GM18505 (cell line): ENCODE results near the gene PRR14L.

ENCODE experiments used
- ATAC-seq: cut with Tn5 transposase; IDR thresholded peaks from one replicate; pipeline ENCODE4 v1.9.1; 2021; ENCODE audit not compliant: unreplicated experiment
- POLR2A ChIP-seq: IDR thresholded peaks from 4 replicates; pipeline ENCODE4 v1.6.1; 2011; ENCODE audit warnings: borderline replicate concordance; ENCODE audit not compliant: insufficient read depth, insufficient read length; ENCODE audit errors: extremely low read depth

Gene PRR14L

GRCh38 chr22:31654408-31654807 lies 95.5 kb downstream of the PRR14L start:
- no peak for ATAC-seq
- no peak for TF ChIP-seq POLR2A

- no peak for TF ChIP-seq POLR2A
- ATAC-seq: no peak
Measured at GRCh38 chr22:31653944-31654343, 96.0 kb downstream of the PRR14L start.

GRCh38 chr22:31652911-31653684 lies 96.8 kb downstream of the PRR14L start:
- TF ChIP-seq POLR2A: no peak
- no peak for ATAC-seq

GRCh38 chr22:31652088-31652487 lies 97.8 kb downstream of the PRR14L start:
- no peak for ATAC-seq
- no peak for TF ChIP-seq POLR2A

GRCh38 chr22:31651664-31652063 lies 98.3 kb downstream of the PRR14L start:
- no peak for TF ChIP-seq POLR2A
- ATAC-seq: no peak

- no peak for ATAC-seq
- TF ChIP-seq POLR2A: no peak
Measured at GRCh38 chr22:31650391-31650790, 99.5 kb downstream of the PRR14L start.

- ATAC-seq: no peak
- no peak for TF ChIP-seq POLR2A
Measured at GRCh38 chr22:31647523-31648320, 102.2 kb downstream of the PRR14L start.

GRCh38 chr22:31647066-31647465 lies 102.9 kb downstream of the PRR14L start:
- no peak for TF ChIP-seq POLR2A
- no peak for ATAC-seq

- no peak for ATAC-seq
Measured at GRCh38 chr22:31646186-31647019, 103.5 kb downstream of the PRR14L start.

GRCh38 chr22:31639436-31640039 lies 110.4 kb downstream of the PRR14L start:
- no peak for ATAC-seq
- TF ChIP-seq POLR2A: no peak

More at GRCh38 chr22:31646186-31647019, 103.5 kb downstream of the PRR14L start:
- no peak for TF ChIP-seq POLR2A

- TF ChIP-seq POLR2A: peak; percentile 71
- ATAC-seq: no peak
Measured at GRCh38 chr22:31637891-31638618, 111.9 kb downstream of the PRR14L start.

- TF ChIP-seq POLR2A: peak; percentile 72
- ATAC-seq: no peak
Measured at GRCh38 chr22:31637447-31637890, 112.5 kb downstream of the PRR14L start.

- no peak for TF ChIP-seq POLR2A
- no peak for ATAC-seq
Measured at GRCh38 chr22:31635638-31636306, 114.2 kb downstream of the PRR14L start.
